Stimulated activated CD4-positive, alpha-beta T cell treated with anti-CD3 and anti-CD28 coated beads, Interleukin-2, amount 100 ng/mL, for 24 hours (primary cell): ENCODE data around the gene ETV5.
A peak's percentile ranks its signal among the peaks of the same experiment; 100 is the strongest.

Source experiments
- DNase-seq, 2 donors: peaks; one replicate each; pipeline ENCODE4 v3.0.0-alpha.2; 2020

The ETV5 gene

GRCh38 chr3:186121968-186122367, 13.1 kb upstream of the ETV5 start:
- DNase-seq, result no peak

GRCh38 chr3:186121278-186121677, 12.4 kb upstream of the ETV5 start:
- no peak for DNase-seq

- no peak for DNase-seq
These were observed 10.6 kb upstream of the ETV5 start for GRCh38 chr3:186119499-186119898.

GRCh38 chr3:186118692-186119091, 9.8 kb upstream of the ETV5 start:
- no peak for DNase-seq

GRCh38 chr3:186117521-186118134, 8.7 kb upstream of the ETV5 start:
- DNase-seq, result no peak

- DNase-seq, result no peak
These were observed 6.5 kb upstream of the ETV5 start for GRCh38 chr3:186115239-186115996.

GRCh38 chr3:186110975-186111974, 2.4 kb upstream of the ETV5 start:
- no peak for DNase-seq

- DNase-seq, result no peak
These were observed 1.3 kb upstream of the ETV5 start for GRCh38 chr3:186109897-186110803.

GRCh38 chr3:186108106-186108940, 566 bp downstream of the ETV5 start:
- DNase-seq, result peak; percentile 26 to 28

- DNase-seq, result peak; percentile 49 to 55
These were observed 1.4 kb downstream of the ETV5 start for GRCh38 chr3:186107215-186108105.

- DNase-seq, result no peak
These were observed 3.3 kb downstream of the ETV5 start for GRCh38 chr3:186105543-186105942.

GRCh38 chr3:186102687-186103086, 6.2 kb downstream of the ETV5 start:
- DNase-seq, result no peak

GRCh38 chr3:186100398-186100797, 8.5 kb downstream of the ETV5 start:
- no peak for DNase-seq

GRCh38 chr3:186099178-186099577, 9.7 kb downstream of the ETV5 start:
- no peak for DNase-seq

GRCh38 chr3:186098740-186099139, 10.1 kb downstream of the ETV5 start:
- no peak for DNase-seq

GRCh38 chr3:186097663-186098451, 11.0 kb downstream of the ETV5 start:
- no peak for DNase-seq

GRCh38 chr3:186097317-186097662, 11.6 kb downstream of the ETV5 start:
- DNase-seq, result no peak

GRCh38 chr3:186096290-186096689, 12.6 kb downstream of the ETV5 start:
- no peak for DNase-seq

- DNase-seq, result no peak
These were observed 13.3 kb downstream of the ETV5 start for GRCh38 chr3:186095561-186096081.
